K562 (cell line): ENCODE measurements around the gene HJV. TPM values are rescaled to one million over a fixed set of nuclear protein-coding genes. Genes with fewer than 3 reads are reported as not detected.

ENCODE experiments used
- CREB1 ChIP-seq, 2 experiments: sonication (generic) in 1 of 2; formaldehyde crosslinking in 1 of 2; IDR thresholded peaks; 2 replicates each; pipeline versions ENCODE4 v1.6.1 to v1.8.0; 2012 to 2022; ENCODE audit warnings: inconsistent platforms in 1 of 2, mild to moderate bottlenecking in 1 of 2, missing genetic modification reagents in 1 of 2, moderate library complexity in 1 of 2
- EGR1 ChIP-seq: fragments of 450-650 bp; conservative IDR thresholded peaks from 2 replicates; pipeline ENCODE4 v1.6.1; 2017; ENCODE audit warnings: mild to moderate bottlenecking
- EP300 ChIP-seq: IDR thresholded peaks from 2 replicates; pipeline ENCODE4 v1.6.1; 2012; ENCODE audit warnings: low read length, improper control_type of control experiment
- HCFC1 ChIP-seq: IDR thresholded peaks from 2 replicates; pipeline ENCODE4 v1.6.1; 2012; ENCODE audit warnings: low read depth, low read length, improper control_type of control experiment
- HNRNPUL1 ChIP-seq: fragments of 200-400 bp; formaldehyde crosslinking; IDR thresholded peaks from 2 replicates; pipeline ENCODE4 v1.6.1; 2017; ENCODE audit warnings: low read length
- KLF16 ChIP-seq: IDR thresholded peaks from 2 replicates; pipeline ENCODE4 v1.6.1; 2016; ENCODE audit warnings: antibody characterized with exemption
- SMAD2 ChIP-seq: fragments of 150-350 bp; IDR thresholded peaks from 2 replicates; pipeline ENCODE4 v1.6.1; 2014; ENCODE audit warnings: low read depth, mild to moderate bottlenecking, low read length
- SMAD3 ChIP-seq: fragments of 450-650 bp; formaldehyde crosslinking; conservative IDR thresholded peaks from 2 replicates; pipeline ENCODE4 v1.4.0; 2020; ENCODE audit warnings: mild to moderate bottlenecking
- ZNF133 ChIP-seq: fragments of 250-450 bp; sonication (Bioruptor Pico); IDR thresholded peaks from 2 replicates; pipeline ENCODE4 v1.4.0; 2020; ENCODE audit warnings: mild to moderate bottlenecking
- ZNF174 ChIP-seq: fragments of 250-450 bp; sonication (Bioruptor Pico); IDR thresholded peaks from 2 replicates; pipeline ENCODE4 v1.4.0; 2020; ENCODE audit warnings: mild to moderate bottlenecking
- ZNF274 ChIP-seq: IDR thresholded peaks from 2 replicates; pipeline ENCODE4 v1.6.1; 2011; ENCODE audit warnings: low read depth, mild to moderate bottlenecking, low read length, moderate library complexity, borderline replicate concordance
- polyA plus RNA-seq, 8 experiments: library from polyadenylated mRNA; depleted of rRNA in 4 of 8; stranded (reverse) in 5 of 8; unstranded in 3 of 8; fragments of >200 nt; fragmentation: Nextera tagmentation in 2 of 8; fragmentation: Illumina TruSeq in 1 of 8; extraction: Ambion mirVana in 2 of 8; extraction: Trizol in 1 of 8; gene quantifications; 2 replicates each; pipeline versions ENCODE4 v1.2.1 to v1.2.3, GENCODE V29; 2011 to 2014; ENCODE audit warnings: inconsistent platforms in 1 of 8, missing spikeins in 1 of 8
- total RNA-seq, 7 experiments: library from RNA; depleted of rRNA in 6 of 7; stranded (reverse); fragments of >200 nt in 6 of 7; fragmentation: Illumina TruSeq in 2 of 7; extraction: Trizol in 2 of 7; gene quantifications; 2 replicates each; pipeline versions ENCODE4 v1.2.1 to v1.2.3, GENCODE V29; 2011 to 2021; ENCODE audit warnings: low replicate concordance in 1 of 7
- TF ChIP-seq, protein P1 (sequence below), 2 experiments: fragments of 450-650 bp; formaldehyde crosslinking in 1 of 2; IDR thresholded peaks; 2 replicates each; pipeline versions ENCODE4 v1.4.0 to v1.6.1; 2014 to 2020; ENCODE audit warnings: mild to moderate bottlenecking in 2 of 2, borderline replicate concordance in 1 of 2, low read depth in 1 of 2
- TF ChIP-seq, protein P2 (sequence below): fragments of 450-650 bp; IDR thresholded peaks from 2 replicates; pipeline ENCODE4 v1.6.1; 2018; ENCODE audit warnings: mild to moderate bottlenecking, low read depth; ENCODE audit not compliant: partially characterized antibody
- TF ChIP-seq, protein P3 (sequence below): fragments of 250-450 bp; sonication (Bioruptor Pico); IDR thresholded peaks from 2 replicates; pipeline ENCODE4 v1.8.0; 2022; ENCODE audit warnings: moderate library complexity, mild to moderate bottlenecking, inconsistent platforms
- TF ChIP-seq, protein P4 (sequence below), 2 experiments: fragments of 450-650 bp in 1 of 2; sonication (generic) in 1 of 2; formaldehyde crosslinking in 1 of 2; IDR thresholded peaks in 1 of 2; conservative IDR thresholded peaks in 1 of 2; 2 replicates each; pipeline versions ENCODE4 v1.6.1 to v1.8.1; 2016 to 2023; ENCODE audit warnings: mild to moderate bottlenecking in 2 of 2, moderate library complexity in 2 of 2, inconsistent platforms in 1 of 2, missing genetic modification reagents in 1 of 2

The HJV gene
- total and polyA plus RNA-seq, 9 of the 15 experiments (the other 6 are each of a cell fraction or from before 2014, with no cell fraction given) = 1.0 to 6.6 (median 2.4) TPM

DNA sequence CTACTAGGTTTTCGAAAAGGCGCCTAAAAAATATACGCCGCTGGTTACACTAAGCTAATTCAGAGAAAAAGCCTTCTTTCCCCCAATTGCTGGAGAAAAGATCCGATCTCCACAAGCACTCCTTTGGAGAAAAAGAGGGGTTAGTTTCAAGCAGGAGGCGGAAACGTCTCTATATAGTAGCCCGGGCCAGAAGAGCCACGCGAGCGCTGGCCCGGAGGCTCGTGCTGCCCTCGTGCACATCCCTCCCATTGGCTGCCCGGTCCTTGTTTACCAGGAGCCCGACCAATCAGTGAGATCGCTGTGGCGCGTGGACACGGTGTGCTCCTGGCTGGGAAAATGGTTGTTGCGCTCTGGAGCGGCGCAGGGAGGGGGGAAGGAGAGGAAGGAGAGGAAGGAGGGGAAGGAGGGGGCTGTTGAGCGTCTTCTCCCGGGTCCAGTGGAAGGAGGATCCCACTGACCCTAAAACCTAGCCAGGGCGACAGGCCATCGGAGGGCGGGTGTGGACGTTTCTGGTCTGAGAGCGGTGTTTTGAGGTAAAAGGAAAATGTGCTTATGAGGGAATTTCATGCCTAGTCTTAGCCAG lies 25.0 kb downstream of the HJV start, which contains the start of gene TXNIP (continued):
- TF ChIP-seq, protein P1, sequence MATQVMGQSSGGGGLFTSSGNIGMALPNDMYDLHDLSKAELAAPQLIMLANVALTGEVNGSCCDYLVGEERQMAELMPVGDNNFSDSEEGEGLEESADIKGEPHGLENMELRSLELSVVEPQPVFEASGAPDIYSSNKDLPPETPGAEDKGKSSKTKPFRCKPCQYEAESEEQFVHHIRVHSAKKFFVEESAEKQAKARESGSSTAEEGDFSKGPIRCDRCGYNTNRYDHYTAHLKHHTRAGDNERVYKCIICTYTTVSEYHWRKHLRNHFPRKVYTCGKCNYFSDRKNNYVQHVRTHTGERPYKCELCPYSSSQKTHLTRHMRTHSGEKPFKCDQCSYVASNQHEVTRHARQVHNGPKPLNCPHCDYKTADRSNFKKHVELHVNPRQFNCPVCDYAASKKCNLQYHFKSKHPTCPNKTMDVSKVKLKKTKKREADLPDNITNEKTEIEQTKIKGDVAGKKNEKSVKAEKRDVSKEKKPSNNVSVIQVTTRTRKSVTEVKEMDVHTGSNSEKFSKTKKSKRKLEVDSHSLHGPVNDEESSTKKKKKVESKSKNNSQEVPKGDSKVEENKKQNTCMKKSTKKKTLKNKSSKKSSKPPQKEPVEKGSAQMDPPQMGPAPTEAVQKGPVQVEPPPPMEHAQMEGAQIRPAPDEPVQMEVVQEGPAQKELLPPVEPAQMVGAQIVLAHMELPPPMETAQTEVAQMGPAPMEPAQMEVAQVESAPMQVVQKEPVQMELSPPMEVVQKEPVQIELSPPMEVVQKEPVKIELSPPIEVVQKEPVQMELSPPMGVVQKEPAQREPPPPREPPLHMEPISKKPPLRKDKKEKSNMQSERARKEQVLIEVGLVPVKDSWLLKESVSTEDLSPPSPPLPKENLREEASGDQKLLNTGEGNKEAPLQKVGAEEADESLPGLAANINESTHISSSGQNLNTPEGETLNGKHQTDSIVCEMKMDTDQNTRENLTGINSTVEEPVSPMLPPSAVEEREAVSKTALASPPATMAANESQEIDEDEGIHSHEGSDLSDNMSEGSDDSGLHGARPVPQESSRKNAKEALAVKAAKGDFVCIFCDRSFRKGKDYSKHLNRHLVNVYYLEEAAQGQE (IDR thresholded peaks at IDR 0.05; ENCODE audit: borderline replicate concordance) = no peak; the same call in 1 of the 2 replicates
- TF ChIP-seq, protein P1 (CRISPR knock-in tag; IDR thresholded peaks at IDR 0.05; ENCODE audit: low read depth) = no peak
- no peak for TF ChIP-seq SMAD2
- no peak for TF ChIP-seq ZNF274
- TF ChIP-seq, protein P2, sequence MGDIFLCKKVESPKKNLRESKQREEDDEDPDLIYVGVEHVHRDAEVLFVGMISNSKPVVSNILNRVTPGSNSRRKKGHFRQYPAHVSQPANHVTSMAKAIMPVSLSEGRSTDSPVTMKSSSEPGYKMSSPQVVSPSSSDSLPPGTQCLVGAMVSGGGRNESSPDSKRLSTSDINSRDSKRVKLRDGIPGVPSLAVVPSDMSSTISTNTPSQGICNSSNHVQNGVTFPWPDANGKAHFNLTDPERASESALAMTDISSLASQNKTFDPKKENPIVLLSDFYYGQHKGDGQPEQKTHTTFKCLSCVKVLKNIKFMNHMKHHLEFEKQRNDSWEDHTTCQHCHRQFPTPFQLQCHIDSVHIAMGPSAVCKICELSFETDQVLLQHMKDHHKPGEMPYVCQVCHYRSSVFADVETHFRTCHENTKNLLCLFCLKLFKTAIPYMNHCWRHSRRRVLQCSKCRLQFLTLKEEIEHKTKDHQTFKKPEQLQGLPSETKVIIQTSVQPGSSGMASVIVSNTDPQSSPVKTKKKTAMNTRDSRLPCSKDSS = no peak
- no peak for TF ChIP-seq HCFC1
- TF ChIP-seq CREB1 (IDR thresholded peaks at IDR 0.05) = peak; percentile 55
- TF ChIP-seq CREB1 (CRISPR knock-in tag; IDR thresholded peaks at IDR 0.05) = no peak; the same call in 1 of the 2 replicates
- TF ChIP-seq EP300 = peak; percentile 91
- TF ChIP-seq, protein P3, sequence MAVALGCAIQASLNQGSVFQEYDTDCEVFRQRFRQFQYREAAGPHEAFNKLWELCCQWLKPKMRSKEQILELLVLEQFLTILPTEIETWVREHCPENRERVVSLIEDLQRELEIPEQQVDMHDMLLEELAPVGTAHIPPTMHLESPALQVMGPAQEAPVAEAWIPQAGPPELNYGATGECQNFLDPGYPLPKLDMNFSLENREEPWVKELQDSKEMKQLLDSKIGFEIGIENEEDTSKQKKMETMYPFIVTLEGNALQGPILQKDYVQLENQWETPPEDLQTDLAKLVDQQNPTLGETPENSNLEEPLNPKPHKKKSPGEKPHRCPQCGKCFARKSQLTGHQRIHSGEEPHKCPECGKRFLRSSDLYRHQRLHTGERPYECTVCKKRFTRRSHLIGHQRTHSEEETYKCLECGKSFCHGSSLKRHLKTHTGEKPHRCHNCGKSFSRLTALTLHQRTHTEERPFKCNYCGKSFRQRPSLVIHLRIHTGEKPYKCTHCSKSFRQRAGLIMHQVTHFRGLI (CRISPR knock-in tag) = no peak
- TF ChIP-seq, protein P4, sequence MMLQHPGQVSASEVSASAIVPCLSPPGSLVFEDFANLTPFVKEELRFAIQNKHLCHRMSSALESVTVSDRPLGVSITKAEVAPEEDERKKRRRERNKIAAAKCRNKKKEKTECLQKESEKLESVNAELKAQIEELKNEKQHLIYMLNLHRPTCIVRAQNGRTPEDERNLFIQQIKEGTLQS (IDR thresholded peaks at IDR 0.05) = peak; percentile 73
- TF ChIP-seq, protein P4 (CRISPR knock-in tag; conservative IDR thresholded peaks at IDR 0.05) = no peak
- peak; percentile 56 for TF ChIP-seq EGR1
- TF ChIP-seq KLF16 = no peak
- no peak for TF ChIP-seq HNRNPUL1
- TF ChIP-seq SMAD3 = no peak
- TF ChIP-seq ZNF174 (CRISPR knock-in tag) = no peak
- no peak for TF ChIP-seq ZNF133
